HG03460 (cell line): ENCODE results near the gene PDK1.
"Not testable (repeated sequence)": the region's sequence is repeated elsewhere in the genome, so short reads cannot be mapped to it uniquely, and the experiment has no call there.

Experiments used
- ATAC-seq: cut with Tn5 transposase; IDR thresholded peaks from one replicate; pipeline ENCODE4 v1.9.1; 2021; ENCODE audit not compliant: unreplicated experiment

PDK1 gene

DNA sequence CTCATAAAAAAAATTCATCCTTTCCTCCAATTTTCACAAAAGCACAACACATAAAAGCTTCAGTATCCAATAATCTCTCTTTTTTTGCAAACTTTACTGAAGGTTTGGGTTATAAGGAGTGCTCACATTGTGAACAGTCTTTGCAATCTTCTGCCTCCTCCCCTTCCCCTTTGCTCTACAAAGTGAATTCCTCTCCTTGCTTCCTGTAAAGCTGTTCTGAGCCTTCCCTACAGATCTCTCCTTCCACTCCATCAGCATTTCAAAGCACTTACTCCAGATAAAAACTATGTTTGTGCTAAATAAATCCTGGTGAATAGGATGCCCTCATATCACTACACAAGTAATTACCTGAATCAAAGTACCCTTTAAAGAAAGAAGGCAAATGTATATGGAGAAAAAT, 4.6 kb upstream of the PDK1 start:
- ATAC-seq = no peak

DNA sequence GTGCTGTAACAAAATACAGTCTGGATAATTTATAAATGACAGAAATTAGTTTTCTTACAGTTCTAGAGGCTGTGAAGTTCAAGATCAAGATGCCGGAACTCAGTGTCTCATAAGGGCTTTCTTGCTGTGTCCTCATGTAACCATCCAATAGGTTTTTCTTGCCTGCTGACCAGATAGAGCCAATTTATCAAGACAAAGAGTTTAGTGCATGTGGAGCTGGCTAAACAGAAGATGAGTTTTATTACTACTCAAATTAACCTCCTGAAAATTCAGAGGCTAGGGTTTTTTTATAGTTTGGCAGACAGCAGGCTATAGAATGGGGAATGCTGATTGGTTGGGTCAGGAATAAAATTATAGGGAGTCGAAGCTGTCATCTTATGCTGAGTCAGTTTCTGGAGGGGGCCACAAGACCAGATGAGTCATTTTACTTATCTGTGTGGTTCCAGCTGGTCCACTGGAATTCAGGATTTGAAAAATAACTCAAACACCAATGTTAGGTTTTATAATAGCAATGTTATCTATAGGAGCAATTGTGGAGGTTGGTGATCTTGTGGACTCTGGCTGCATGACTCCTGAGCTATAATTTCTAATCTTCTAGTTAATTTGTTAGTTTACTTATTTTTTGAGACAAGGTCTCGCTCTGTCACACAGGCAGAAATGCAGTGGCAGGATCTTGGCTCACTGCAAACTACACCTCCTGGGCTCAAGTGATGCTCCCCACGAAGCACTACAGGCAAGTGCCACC, 3.2 kb upstream of the PDK1 start:
- ATAC-seq = no peak

DNA sequence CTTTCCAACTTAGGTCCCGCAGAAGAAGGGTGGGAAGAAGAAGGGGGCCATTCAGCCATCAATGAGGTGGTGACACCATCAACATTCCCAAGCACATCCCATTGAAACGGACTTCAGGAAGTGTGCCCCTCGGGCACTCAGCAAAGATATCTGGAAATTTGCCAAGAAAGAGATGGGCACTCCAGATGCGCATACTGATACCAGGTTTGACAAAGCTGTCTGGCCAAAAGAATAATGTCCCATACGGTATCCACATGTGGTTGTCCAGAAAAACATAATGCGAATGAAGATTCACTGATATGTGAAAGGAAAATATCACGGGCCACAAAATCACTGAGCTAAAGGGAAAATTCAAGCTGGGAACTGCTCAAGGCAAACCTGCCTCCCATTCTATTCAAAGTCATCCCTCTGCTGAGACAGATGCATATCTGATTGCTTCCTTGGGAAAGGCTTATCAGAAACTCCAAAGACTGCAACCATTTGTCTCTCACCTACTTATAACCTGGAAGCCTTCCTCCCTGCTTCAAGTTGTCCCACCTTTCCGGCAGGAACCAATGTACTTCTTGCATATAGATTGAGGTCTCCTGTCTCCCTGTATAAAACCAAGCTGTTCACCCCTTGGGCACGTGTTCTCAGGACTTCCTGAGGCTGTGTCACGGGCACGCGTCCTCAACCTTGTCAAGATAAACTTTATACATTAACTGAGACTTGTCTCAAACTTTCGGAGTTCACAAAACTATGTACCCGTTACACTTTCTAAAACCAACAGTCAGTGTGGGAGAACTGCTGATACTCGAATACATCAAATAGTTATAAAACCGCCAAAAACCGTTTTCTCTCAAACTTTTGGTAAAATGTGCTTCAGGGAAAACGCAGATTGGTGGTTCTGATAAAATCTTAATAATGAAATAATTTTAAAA, 1.3 kb upstream of the PDK1 start:
- no peak for ATAC-seq

DNA sequence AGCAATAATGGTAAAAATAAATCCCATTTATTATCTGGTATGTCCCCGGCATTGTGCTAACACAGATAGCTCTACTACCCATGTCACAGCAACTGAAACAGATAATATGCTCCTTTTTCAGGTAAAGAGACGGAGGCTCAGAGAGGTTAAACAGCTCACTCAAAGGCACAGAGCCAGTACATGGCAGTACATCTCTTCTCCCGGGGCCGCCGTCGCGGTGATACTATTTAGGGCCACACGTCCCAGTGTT, 693 bp upstream of the PDK1 start:
- no peak for ATAC-seq

DNA sequence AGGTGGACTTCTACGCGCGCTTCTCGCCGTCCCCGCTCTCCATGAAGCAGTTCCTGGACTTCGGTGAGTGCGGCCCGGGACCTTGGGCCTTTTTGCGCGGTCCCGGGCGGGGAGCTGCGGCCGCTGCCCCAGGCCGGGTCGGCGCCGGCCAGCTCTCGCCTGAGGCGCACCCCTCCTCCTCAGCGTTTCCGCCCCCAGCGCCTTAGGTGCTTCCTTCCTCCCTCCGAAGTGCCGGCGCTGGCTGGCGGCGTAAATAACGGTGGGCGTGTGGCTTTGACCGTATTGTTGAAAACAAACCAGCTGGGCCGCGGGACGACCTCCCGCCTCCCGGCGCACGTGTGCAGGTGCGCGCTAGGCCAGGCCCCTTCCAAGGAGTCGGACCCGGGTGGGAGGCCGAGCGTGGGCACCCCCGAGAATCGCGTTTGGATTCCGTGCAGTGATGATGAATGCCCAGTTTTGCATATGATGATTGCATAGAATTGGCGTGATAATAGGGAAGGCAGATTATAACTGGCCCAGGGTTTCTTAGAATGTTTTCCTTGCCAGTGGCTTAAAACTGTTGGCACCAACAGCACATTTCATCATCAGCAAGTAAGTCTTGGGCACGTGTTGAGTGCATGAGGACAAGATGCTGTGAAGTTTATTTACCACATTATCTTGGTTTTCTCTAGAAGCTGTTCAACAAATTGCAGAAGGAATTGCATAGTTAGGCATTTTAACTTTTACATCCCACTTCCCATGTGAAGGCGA, 569 bp downstream of the PDK1 start:
- ATAC-seq = peak; percentile 73

DNA sequence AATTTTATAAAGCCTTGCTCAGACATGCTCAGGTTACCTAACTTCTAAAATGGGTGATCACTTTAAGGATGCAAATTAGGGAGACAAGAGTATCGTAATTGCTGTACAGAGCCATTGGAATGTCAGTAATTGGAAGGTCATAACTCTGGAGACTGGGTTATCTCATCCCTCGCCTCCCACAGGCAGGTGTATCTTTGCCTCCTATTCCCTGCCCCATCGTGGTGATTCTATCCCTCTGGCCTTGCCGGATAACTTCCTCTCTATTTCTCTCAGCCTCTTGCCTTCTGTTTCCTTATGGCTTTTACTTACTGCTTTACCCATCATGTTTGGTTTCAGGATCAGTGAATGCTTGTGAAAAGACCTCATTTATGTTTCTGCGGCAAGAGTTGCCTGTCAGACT, 2.5 kb downstream of the PDK1 start:
- ATAC-seq = no peak

DNA sequence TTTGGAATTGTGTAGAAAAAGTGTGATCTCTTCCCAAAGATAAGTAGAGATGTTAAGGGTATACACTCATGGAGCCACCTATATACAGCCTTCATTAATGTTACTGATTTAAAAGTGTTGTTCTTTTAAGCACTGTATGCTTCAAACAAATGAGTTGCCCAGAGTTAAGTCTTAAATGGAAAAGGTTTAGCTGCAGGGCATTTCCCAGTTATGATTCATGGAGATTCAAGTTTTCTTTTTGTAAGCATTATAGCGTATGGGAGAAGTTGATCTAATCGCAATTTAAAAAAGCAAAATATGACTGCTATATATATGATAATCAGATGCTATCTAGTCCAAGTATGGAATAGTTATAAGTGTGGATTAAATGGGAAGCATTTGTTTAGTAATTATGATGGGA, 4.8 kb downstream of the PDK1 start:
- no peak for ATAC-seq

DNA sequence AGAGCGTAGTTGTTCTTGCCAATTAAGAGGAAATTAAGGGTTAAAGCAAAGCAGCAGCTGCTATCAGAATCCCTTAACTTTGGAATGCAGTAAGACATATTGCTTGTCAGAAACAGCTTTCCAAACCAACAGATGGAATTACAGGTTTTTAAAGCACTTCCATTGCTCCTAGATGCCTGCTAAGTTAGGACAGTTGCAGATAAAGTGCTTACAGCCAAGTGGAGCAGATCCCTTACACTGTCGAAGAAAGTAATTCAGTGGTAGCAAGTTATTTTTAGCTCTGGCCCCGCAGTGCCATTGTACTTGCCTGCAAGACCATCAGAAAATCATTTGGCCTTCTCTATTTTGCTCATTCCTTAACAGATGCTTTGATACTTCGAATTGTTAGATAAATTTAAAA, 5.4 kb downstream of the PDK1 start:
- ATAC-seq = no peak

DNA sequence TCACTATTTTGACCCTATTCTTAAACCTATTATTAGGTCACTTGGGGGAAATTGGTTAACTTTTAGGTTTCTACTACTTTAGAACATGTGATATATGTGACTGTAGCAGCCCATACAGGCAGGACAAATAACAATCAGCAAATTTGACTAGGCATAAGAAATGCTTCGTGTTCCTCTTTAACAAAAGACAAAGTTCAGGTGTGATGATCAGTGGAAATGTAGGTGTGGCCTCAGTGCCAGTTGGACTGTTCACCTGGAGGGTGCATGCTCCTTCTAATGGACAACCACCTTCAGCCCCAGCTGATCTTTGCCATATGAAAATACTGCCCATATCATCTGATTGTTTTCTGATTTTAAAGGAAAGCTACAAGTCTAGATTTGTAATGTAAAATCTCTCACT, 6.4 kb downstream of the PDK1 start:
- ATAC-seq = no peak

DNA sequence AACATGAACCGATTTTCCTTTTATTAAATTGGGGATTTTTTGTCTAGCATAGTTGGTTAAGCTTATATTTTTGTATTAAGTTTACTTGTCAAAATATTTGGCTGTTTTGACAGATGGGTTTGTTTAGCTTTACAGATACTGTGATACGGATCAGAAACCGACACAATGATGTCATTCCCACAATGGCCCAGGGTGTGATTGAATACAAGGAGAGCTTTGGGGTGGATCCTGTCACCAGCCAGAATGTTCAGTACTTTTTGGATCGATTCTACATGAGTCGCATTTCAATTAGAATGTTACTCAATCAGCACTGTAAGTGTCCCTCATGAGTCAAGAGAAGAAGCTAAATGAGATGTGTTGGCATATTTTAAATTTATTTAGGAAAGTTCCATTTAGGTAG, 8.5 kb downstream of the PDK1 start:
- no peak for ATAC-seq

DNA sequence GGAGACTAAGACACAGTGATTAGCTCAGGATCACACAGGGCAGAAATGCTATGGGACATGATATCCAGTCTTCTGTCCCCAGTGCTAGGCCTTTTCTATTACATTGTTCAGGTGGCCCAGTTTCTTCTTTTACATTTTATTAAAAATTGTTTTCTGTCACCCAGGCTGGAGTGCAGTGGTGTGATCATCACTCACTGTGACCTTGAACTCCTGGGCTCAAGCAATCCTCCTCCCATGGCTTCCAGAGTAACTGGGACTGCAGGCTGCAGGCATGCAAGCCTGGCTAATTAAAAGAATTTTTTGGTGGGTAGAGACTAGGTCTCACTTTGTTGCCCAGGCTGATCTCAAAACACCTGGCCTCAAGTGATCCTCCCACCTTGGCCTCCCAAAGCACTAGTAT, 15.4 kb downstream of the PDK1 start:
- no peak for ATAC-seq

DNA sequence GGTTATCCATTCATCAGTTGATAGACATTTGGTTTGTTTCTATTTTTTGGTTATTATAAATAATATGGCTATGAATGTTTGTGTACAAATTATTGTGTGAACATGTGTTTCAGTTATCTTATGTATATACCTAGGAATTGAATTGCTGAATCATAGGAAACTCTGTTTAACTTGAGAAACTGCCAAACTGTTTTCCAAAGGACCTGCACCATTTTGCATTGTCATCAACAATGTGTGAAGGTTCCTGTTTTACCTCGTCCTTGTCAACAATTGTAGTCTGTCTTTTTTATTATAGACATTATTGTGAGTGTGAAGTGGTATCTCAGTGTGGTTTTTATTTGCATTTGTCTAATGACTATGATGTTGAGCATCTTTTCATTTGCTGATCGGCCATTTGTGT, 17.1 kb downstream of the PDK1 start:
- ATAC-seq = no peak

DNA sequence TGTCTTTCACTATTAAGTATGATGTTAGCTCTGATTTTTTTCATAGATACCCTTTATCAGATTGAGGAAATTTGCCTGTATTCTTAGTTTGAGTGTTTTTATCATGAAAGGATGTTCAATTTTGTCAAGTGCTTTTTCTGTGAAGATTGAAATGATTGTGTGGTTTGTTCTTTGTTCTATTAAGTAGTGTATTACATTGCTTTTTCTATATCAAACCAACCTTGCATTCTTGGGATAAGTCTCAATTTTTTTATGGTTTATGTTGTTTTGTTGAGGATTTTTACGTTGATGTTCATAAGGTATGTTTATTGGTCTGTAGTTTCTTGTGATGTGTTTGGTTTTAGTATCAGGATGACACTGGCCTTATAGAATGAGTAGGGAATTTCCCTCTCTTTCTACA, 19.1 kb downstream of the PDK1 start:
- no peak for ATAC-seq

DNA sequence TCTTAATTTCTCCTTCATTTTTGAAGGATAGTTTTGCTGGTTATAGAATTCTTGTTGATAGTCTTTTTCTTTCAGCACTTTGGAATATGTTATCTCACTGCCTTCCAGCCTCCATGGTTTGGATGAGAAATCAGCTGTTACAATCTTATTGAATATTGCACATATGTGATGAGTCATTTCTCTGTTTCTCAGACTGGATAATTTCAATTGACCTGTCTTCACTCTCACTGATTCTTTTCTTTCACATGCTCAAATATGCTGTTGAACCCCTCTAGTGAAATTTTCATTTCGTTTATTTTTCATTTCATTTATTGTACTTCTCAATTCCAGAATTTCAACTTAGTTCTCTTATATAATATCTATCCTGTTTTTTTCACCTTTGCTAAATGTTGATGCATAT, 22.2 kb downstream of the PDK1 start:
- no peak for ATAC-seq

DNA sequence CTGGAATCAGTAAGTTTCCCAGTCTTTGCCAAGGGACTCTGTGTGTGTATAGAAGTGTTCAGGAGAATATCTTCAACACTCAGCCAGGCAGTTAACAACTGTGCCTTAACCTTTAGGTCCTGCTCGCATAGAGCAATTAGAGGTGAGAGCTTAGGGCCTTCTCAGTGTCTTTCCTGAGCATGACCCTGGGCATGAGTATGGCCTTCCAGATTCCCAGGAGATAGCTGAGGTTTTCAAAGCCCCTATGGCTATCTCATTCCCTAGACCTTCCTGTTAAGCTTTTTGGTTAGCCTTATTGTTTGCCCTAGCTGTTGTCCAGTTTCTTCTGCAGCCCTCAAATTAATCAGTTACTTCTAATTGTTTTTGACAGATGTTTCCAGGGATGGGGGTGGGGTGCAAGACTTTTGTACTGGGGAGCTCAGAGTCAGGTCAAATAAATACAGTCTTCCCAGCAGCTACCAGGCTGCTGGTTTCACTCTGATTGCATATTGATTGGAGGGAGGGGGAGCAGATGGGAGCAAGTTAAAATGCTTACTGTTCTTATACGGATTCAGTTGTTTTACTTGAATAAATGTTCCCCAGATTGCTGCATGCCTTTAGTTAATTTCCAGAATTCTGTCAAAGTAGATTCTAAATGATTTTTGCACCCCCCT, 23.1 kb downstream of the PDK1 start:
- ATAC-seq = no peak

DNA sequence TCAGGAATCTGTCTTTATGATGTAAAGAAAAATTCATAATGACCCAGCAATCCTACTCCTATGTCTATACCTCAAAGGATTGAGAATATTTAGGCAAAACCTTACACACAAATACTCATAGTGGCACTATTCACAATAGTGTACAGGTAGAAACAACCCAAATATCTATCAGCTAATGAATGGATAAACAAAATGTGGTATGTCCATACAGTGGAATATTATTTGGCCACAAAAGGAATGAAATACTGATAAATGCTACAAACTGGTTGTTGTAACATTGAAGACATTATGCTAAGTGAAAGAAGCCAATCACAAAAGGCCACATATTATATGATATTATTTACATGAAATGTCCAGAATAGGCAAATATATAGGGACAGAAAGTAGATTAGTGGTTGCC, 24.7 kb downstream of the PDK1 start:
- ATAC-seq = no peak

DNA sequence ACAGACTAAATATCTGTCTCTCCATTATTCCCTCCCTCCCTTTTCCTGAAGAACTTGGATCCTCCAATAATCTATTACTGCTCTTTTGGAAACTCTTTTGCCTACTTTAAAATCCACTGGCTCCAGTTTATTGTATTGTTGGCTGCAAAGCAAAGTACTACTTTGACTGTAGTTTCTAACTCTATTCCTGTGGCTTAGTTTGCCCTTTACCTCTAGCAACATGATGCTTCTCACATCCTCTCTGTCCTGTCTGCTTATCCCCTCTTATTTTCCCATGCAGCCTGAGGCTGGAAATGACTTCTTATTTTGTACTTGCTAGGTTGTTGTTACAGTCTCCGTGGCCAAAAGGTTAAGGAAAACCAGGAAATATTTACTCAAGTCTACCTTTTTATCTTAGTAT, 26.8 kb downstream of the PDK1 start:
- no peak for ATAC-seq

DNA sequence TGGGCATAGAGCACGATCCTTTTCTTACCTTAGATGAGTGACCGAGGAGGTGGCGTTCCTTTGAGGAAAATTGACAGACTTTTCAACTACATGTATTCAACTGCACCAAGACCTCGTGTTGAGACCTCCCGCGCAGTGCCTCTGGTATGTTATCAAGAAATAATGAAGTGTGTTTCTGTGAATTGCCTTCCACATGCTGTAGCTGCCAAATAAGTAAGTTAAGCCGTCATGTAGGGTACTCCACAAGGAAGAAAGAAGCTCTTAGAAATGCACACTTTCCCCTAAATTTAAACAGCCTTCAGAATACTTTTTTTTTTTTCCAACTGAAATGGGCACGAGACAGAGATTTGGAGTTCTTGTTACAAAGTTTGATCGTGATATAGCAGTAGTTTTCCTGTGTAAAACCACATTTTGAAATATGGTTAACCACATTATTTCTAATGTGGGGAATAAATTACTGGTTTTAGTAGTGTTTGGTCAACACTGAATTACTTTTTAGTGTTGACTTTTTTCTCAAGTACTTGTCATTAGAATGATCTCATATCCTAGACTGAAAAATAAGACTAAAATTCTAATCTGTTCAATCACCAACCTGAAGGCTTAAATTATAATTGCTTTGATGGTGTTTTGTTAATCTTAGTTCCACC, 30.5 kb downstream of the PDK1 start:
- ATAC-seq = no peak

DNA sequence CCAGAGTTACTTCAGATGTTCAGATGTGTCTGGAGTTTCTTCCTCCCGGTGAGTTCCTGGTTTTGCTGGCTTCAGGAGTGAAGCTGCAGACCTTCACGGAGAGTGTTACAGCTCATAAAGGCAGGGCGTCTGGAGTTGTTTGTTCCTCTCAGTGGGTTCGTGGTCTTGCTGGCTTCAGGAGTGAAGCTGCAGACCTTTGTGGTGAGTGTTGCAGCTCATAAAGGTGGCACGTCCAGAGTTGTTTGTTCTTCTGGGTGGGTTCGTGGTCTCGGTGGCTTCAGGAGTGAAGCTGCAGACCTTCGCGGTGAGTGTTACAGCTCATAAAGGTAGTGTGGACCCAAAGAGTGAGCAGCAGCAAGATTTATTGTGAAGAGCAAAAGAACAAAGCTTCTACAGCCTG, 31.3 kb downstream of the PDK1 start:
- ATAC-seq = not testable (repeated sequence)

DNA sequence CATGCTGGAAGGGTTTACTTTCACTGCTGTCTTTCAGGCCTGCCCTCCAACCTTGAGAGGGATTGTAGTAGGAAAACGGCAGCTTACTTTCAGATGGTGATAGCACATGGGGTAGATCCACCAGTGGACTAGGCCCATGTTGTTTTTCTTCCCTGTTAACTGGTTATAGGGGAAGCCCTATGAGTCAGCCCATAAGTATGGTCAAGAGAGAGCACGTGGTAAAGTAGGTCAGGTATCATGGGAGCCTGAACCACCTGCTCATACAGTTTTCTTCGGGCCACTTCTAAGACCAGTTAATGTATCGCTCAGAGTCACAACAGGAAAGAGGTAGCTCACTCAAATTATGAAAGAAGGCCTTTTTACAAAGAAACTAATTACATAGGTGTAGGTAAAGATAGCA, 33.0 kb downstream of the PDK1 start:
- ATAC-seq = no peak

DNA sequence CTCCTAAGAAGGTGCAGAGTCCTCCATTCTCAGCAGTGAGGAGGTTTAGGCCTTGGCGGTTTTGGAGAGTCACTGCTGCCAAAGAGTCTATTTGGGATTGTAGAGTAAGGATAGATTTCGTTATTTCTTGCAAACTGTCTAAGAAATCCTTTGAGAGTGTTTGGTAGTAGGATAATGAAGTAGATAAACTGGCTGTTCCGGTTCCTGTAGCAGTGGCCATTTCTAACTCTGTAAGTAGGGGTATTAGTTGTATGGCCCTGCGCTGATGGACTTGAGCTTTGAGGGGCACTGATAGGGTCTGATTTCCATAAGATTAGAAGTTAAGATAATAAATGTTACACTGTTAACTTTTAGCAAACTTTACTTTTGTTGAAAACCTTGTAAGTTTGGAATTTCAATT, 35.5 kb downstream of the PDK1 start:
- not testable (repeated sequence) for ATAC-seq
